ENCODE results near the gene RHO. TPM values are rescaled to one million over a fixed set of nuclear protein-coding genes. Genes with fewer than 3 reads are reported as not detected.
A peak's percentile ranks its signal among the peaks of the same experiment; 100 is the strongest.
"Not testable (repeated sequence)": the region's sequence is repeated elsewhere in the genome, so short reads cannot be mapped to it uniquely, and the experiment has no call there.

The RHO gene
- not detected in 2 replicates for total RNA-seq
- long read RNA-seq: 0 reads

DNA sequence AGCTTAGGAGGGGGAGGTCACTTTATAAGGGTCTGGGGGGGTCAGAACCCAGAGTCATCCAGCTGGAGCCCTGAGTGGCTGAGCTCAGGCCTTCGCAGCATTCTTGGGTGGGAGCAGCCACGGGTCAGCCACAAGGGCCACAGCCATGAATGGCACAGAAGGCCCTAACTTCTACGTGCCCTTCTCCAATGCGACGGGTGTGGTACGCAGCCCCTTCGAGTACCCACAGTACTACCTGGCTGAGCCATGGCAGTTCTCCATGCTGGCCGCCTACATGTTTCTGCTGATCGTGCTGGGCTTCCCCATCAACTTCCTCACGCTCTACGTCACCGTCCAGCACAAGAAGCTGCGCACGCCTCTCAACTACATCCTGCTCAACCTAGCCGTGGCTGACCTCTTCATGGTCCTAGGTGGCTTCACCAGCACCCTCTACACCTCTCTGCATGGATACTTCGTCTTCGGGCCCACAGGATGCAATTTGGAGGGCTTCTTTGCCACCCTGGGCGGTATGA, at the start of gene RHO:
Gene RHO (plus strand): TSS at position 51 of the 512 bp plus-strand sequence. CDS start 95 bp downstream, at position 146.
- H3K27me3 Mint-ChIP-seq (ENCODE audit: low read depth): no peaks in the 10 kb centered on the region
- H3K36me3 Mint-ChIP-seq (ENCODE audit: low read depth): no peaks in the 10 kb centered on the region
- H3K4me1 Mint-ChIP-seq: peaks cover 5% of the 10 kb centered on the region
- DNase-seq (ENCODE audit: low read depth, low spot score): no peak
- TF ChIP-seq, protein P1, sequence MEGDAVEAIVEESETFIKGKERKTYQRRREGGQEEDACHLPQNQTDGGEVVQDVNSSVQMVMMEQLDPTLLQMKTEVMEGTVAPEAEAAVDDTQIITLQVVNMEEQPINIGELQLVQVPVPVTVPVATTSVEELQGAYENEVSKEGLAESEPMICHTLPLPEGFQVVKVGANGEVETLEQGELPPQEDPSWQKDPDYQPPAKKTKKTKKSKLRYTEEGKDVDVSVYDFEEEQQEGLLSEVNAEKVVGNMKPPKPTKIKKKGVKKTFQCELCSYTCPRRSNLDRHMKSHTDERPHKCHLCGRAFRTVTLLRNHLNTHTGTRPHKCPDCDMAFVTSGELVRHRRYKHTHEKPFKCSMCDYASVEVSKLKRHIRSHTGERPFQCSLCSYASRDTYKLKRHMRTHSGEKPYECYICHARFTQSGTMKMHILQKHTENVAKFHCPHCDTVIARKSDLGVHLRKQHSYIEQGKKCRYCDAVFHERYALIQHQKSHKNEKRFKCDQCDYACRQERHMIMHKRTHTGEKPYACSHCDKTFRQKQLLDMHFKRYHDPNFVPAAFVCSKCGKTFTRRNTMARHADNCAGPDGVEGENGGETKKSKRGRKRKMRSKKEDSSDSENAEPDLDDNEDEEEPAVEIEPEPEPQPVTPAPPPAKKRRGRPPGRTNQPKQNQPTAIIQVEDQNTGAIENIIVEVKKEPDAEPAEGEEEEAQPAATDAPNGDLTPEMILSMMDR (conservative IDR thresholded peaks at IDR 0.05): no peak
- no peak within 1 kb of the TSS for H3K4me3 Mint-ChIP-seq
- H3K9me3 Mint-ChIP-seq: no peaks in the 10 kb centered on the region
- peak within 1 kb of the TSS; percentile 2 for H3K27ac Mint-ChIP-seq (ENCODE audit: unreplicated experiment)

DNA sequence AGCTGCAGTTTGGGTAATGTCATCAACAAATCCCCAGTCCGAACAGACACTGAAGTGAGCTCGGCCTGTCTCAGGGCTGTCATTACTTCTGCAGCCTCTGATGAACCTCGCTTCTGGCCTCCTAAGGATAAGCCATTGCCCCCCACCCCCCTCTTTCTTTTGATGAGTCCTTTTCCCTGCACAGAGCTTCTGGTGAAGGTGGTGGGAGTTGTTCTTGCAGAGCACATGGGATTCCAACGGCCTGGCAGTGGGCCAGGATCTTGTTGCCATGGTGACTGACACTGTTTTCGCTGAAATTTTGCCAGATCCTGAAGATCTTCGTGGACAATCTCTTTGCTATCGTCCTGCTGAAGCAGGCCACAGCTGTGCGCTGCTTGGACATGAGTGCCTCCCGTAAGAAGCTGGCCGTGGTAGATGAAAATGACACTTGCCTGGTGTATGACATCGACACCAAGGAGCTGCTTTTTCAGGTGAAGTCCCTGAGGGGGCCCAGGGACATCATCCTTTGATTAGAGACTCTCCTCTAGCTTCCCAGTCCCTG, 47.1 kb upstream of the RHO start:
- not testable (repeated sequence) for H3K27me3 Mint-ChIP-seq (ENCODE audit: low read depth); DNase-seq (ENCODE audit: low read depth, low spot score); H3K36me3 Mint-ChIP-seq (ENCODE audit: low read depth); H3K4me3 Mint-ChIP-seq; H3K9me3 Mint-ChIP-seq
- H3K4me1 Mint-ChIP-seq: peaks cover 12% of the 10 kb centered on the region
- H3K27ac Mint-ChIP-seq (ENCODE audit: unreplicated experiment): peak overlapping the region; percentile 15

DNA sequence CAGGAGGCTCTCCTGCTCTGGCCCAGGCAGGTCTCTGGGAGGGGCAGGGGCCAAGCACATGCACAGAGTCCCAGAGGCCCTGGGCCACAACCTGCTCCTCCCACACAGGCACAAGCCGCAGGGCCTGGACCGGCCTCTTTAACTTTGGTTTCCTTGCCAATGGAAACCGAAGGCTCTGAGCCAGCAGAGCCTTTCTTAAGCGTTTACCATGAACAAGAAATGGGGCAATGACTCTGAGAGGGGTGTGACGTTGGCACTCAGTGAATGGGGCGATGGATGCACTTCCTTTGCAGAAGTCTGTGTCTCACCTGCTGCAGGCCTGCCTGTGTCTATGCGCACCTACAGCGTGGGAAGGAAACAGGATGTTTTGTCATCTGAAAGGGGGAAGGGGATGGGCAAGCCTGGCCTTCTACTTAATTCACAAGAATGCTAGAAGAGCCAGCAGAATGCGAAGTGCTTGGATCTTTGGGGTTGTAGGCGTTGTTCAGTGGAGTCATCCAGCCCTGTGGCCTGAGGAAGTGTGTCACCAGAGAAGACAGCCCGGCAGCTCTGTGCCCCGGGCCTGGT, 46.6 kb upstream of the RHO start:
- Mint-ChIP-seq H3K4me1 (peaks cover 16% of the 10 kb centered on the region), H3K9me3 (no peaks in the 10 kb centered on the region), H3K27me3 (ENCODE audit: low read depth) (no peaks in the 10 kb centered on the region), H3K27ac (ENCODE audit: unreplicated experiment) (no peak overlapping the region), H3K36me3 (ENCODE audit: low read depth) (peaks cover 3% of the 10 kb centered on the region), H3K4me3 (no peak overlapping the region)
- DNase-seq (ENCODE audit: low read depth, low spot score): no peak
- TF ChIP-seq, protein P1 (conservative IDR thresholded peaks at IDR 0.05): no peak

DNA sequence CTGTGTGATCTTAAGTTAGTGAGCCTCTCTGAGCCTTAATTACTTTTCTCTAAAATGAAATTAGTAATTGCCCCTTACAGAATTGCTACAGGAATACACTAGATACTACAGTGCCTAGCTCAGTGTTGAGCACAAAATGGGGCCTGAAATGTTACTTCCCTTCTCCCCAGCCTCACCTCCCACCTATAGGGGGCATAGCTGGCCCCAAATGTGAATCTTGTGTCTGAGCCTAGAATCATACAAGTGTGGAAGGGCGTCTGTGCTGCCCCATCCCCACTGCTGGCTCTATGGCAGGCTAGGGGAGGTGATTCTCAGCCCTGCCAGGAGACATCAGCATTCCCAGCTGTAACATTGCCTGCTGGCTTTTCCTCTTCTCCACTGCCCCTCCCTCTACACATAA, 45.7 kb upstream of the RHO start:
- Mint-ChIP-seq H3K4me3 (no peak overlapping the region), H3K27me3 (ENCODE audit: low read depth) (no peaks in the 10 kb centered on the region), H3K9me3 (no peaks in the 10 kb centered on the region), H3K36me3 (ENCODE audit: low read depth) (no peaks in the 10 kb centered on the region), H3K4me1 (peaks cover 16% of the 10 kb centered on the region), H3K27ac (ENCODE audit: unreplicated experiment) (no peak overlapping the region)
- no peak for DNase-seq (ENCODE audit: low read depth, low spot score)
- TF ChIP-seq, protein P1 (conservative IDR thresholded peaks at IDR 0.05): peak; percentile 35

DNA sequence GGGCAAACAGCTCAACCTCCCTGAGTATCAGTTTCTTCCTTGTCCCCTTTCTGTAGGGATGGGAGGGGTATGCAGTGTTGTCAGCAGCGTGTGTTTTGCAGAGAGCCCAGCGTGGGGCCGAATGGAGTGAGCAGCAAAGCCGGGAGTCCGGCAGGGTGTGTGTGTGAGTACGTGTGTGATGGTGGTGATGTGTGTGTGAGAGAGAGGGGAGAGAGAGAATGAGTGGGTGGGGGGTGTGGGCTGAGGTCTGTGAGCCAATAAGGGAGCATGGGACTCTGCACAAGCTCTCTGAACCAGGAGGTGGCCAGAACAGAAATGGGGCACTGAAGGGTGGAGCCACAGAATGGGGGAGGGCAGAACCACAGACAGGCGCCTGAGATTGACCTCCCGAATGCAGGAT, 44.6 kb upstream of the RHO start:
- Mint-ChIP-seq H3K36me3 (ENCODE audit: low read depth) (no peaks in the 10 kb centered on the region), H3K4me1 (peaks cover 16% of the 10 kb centered on the region), H3K27ac (ENCODE audit: unreplicated experiment) (no peak overlapping the region), H3K27me3 (ENCODE audit: low read depth) (no peaks in the 10 kb centered on the region), H3K4me3 (no peak overlapping the region), H3K9me3 (no peaks in the 10 kb centered on the region)
- DNase-seq (ENCODE audit: low read depth, low spot score): no peak
- TF ChIP-seq, protein P1 (conservative IDR thresholded peaks at IDR 0.05): no peak

DNA sequence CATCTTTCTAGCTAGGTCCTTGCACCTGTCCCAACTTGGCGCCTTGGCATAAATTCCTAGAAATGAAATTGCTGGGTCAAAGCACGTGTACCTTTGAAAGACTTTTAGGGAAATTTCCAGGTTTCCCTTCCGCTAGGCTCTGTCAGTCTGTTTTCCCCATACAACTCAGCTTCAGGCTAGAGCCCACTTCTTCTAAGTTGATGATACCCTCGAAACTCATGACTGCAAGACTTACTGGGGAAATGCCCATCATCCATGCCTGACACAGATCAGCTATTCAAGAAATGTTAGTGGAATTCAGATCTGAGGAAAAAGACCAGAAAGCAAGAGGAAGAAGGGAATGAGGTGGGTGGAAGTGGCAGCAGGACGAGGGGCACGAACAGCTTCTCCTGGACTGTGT, 43.3 kb upstream of the RHO start:
- not testable (repeated sequence) for DNase-seq (ENCODE audit: low read depth, low spot score); H3K27me3 Mint-ChIP-seq (ENCODE audit: low read depth); H3K27ac Mint-ChIP-seq (ENCODE audit: unreplicated experiment); H3K4me3 Mint-ChIP-seq; H3K9me3 Mint-ChIP-seq; H3K36me3 Mint-ChIP-seq (ENCODE audit: low read depth)
- H3K4me1 Mint-ChIP-seq: peaks cover 16% of the 10 kb centered on the region

Data from neural crest cell (in vitro differentiated cells).